Measurements from ENCODE around the gene SHISA8. TPM values are rescaled to one million over a fixed set of nuclear protein-coding genes. Genes with fewer than 3 reads are reported as not detected.
A peak's percentile ranks its signal among the peaks of the same experiment; 100 is the strongest.

The SHISA8 gene
- total and polyA plus RNA-seq, 2 of the 13 experiments (the other 11 are each of a cell fraction or from before 2014, with no cell fraction given), result not detected

DNA sequence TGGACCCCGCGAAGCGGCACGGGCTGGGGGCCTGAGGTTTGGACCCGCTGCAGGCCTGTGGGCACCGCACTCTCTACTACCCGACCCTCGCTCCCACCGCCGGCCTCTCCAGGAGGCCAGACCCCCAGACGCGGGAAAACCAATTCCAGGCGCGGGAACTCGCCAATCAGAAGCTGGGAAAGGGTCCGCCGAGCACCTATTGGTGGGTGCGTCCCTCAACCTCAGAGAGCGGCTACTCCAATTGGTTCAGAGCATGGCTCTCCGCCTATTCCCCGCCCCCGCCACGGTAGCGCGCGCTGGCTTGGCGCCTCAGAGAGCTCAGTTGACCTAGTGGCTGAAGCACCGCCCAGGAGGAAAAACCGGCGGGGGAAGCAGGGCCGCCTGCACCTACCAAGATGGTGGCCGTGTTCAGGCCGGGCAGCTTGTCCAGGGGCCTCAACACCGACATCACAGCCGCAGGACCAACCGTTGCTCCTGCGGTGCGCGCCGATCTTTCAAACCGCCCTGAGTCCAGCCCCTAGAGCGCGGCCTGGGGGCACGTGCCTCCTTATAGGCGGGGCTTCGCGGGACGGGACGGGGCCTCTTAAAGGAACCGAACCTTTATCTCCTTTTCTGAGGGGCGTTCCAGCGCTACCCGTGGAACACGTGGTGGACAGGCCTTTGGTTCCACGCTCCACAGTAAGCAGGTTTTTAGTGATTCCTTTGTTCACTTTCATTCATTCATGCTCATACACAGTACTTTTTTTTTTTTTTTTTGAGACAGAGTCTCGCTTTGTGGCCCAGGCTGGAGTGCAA, 32.0 kb upstream of the SHISA8 start, which contains the start of gene CENPM (continued):
- TF ChIP-seq CBFB (CRISPR knock-in tag; IDR thresholded peaks at IDR 0.05) (no peak), CCDC6 (CRISPR knock-in tag; IDR thresholded peaks at IDR 0.05) (peak; percentile 97), GZF1 (CRISPR knock-in tag; IDR thresholded peaks at IDR 0.05) (0 out of 2 replicates have a peak, but pooled peaks have one; percentile 62), NBN (conservative IDR thresholded peaks at IDR 0.05) (no peak), ZNF670 (CRISPR knock-in tag; IDR thresholded peaks at IDR 0.05; ENCODE audit: borderline replicate concordance) (0 out of 2 replicates have a peak, but pooled peaks have one; percentile 48), ZNF629 (CRISPR knock-in tag; conservative IDR thresholded peaks at IDR 0.05) (0 out of 2 replicates have a peak, but pooled peaks have one; percentile 24), MED13 (CRISPR knock-in tag; IDR thresholded peaks at IDR 0.05) (peak; percentile 74; the same call in 1 of the 2 replicates), MAZ (IDR thresholded peaks at IDR 0.05; ENCODE audit: borderline replicate concordance, low read depth, low read length) (no peak), MAZ (CRISPR knock-in tag; IDR thresholded peaks at IDR 0.05; ENCODE audit: low read depth) (peak; percentile 48; the same call in 1 of the 2 replicates), ZNF552 (CRISPR knock-in tag; IDR thresholded peaks at IDR 0.05; ENCODE audit: borderline replicate concordance) (no peak; the same call in 1 of the 2 replicates), REST (IDR thresholded peaks at IDR 0.05; ENCODE audit: borderline replicate concordance in 1 of 2, low read depth in 1 of 2, low read length in 2 of 2) (no peak), ZNF33B (CRISPR knock-in tag; IDR thresholded peaks at IDR 0.05) (0 out of 2 replicates have a peak, but pooled peaks have one; percentile 68), ZNF251 (CRISPR knock-in tag; IDR thresholded peaks at IDR 0.05) (peak; percentile 44; the same call in 1 of the 2 replicates), MTF2 (CRISPR knock-in tag; IDR thresholded peaks at IDR 0.05; ENCODE audit: borderline replicate concordance) (peak; percentile 51; the same call in 1 of the 2 replicates)
- TF ChIP-seq, protein P1, sequence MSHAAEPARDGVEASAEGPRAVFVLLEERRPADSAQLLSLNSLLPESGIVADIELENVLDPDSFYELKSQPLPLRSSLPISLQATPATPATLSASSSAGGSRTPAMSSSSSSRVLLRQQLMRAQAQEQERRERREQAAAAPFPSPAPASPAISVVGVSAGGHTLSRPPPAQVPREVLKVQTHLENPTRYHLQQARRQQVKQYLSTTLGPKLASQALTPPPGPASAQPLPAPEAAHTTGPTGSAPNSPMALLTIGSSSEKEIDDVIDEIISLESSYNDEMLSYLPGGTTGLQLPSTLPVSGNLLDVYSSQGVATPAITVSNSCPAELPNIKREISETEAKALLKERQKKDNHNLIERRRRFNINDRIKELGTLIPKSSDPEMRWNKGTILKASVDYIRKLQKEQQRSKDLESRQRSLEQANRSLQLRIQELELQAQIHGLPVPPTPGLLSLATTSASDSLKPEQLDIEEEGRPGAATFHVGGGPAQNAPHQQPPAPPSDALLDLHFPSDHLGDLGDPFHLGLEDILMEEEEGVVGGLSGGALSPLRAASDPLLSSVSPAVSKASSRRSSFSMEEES (CRISPR knock-in tag; IDR thresholded peaks at IDR 0.05), result peak; percentile 66; the same call in 1 of the 2 replicates
- TF ChIP-seq, protein P2, sequence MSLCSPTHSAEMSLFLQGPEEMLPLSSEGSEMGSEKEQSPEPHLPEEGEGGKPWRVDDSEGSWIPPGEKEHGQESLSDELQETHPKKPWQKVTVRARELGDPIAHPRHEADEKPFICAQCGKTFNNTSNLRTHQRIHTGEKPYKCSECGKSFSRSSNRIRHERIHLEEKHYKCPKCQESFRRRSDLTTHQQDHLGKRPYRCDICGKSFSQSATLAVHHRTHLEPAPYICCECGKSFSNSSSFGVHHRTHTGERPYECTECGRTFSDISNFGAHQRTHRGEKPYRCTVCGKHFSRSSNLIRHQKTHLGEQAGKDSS (CRISPR knock-in tag; IDR thresholded peaks at IDR 0.05; ENCODE audit: borderline replicate concordance, low read depth), result 0 out of 2 replicates have a peak, but pooled peaks have one; percentile 54
- TF ChIP-seq, protein P3, sequence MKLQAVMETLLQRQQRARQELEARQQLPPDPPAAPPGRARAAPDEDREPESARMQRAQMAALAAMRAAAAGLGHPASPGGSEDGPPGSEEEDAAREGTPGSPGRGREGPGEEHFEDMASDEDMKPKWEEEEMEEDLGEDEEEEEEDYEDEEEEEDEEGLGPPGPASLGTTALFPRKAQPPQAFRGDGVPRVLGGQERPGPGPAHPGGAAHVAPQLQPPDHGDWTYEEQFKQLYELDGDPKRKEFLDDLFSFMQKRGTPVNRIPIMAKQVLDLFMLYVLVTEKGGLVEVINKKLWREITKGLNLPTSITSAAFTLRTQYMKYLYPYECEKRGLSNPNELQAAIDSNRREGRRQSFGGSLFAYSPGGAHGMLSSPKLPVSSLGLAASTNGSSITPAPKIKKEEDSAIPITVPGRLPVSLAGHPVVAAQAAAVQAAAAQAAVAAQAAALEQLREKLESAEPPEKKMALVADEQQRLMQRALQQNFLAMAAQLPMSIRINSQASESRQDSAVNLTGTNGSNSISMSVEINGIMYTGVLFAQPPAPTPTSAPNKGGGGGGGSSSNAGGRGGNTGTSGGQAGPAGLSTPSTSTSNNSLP (IDR thresholded peaks at IDR 0.05; ENCODE audit: low read depth, low read length), result no peak
- TF ChIP-seq, protein P4, sequence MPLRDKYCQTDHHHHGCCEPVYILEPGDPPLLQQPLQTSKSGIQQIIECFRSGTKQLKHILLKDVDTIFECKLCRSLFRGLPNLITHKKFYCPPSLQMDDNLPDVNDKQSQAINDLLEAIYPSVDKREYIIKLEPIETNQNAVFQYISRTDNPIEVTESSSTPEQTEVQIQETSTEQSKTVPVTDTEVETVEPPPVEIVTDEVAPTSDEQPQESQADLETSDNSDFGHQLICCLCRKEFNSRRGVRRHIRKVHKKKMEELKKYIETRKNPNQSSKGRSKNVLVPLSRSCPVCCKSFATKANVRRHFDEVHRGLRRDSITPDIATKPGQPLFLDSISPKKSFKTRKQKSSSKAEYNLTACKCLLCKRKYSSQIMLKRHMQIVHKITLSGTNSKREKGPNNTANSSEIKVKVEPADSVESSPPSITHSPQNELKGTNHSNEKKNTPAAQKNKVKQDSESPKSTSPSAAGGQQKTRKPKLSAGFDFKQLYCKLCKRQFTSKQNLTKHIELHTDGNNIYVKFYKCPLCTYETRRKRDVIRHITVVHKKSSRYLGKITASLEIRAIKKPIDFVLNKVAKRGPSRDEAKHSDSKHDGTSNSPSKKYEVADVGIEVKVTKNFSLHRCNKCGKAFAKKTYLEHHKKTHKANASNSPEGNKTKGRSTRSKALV (CRISPR knock-in tag; IDR thresholded peaks at IDR 0.05), result peak; percentile 21; the same call in 1 of the 2 replicates

All from HepG2 (cell line).